Heart left ventricle (tissue), 13 donors: ENCODE measurements around the gene RGS6.

Source experiments
- CTCF ChIP-seq, 12 donors: fragments of 200-600 bp; sonication (generic) in 4 of 12; IDR thresholded peaks; one replicate each; pipeline versions ENCODE4 v1.5.0 to v1.8.0; 2018 to 2022; ENCODE audit warnings: antibody characterized with exemption in 12 of 12, mild to moderate bottlenecking in 5 of 12
- POLR2A ChIP-seq, 2 donors: fragments of 450-650 bp; IDR thresholded peaks; one replicate each; pipeline ENCODE4 v1.6.1; 2017; ENCODE audit warnings: antibody characterized with exemption in 2 of 2, mild to moderate bottlenecking in 2 of 2, moderate library complexity in 2 of 2
- donor health status: ischemic (EF 13 %, LVEDD 7.1; RV severe dilation, severe dysfunction).
- donor health status: DM: no; HTN: yes; CAD: no.
- donor health status: DM: no; HTN: no; CAD: no.
- donor health status: ischemic (EF 25% LVEDD 6.9; RV normal size, moderate dysfunction).
- donor health status: ischemic (EF 25% LVEDD 5.7; RV mildly dilated, moderate dysfunction).
- donor health status: ischemic (EF 35%, LVEDD 5.7; RV mildly dilated, moderate dysfunction).
- donor health status: nonischemic (EF 11% LVEDD 7.7; RV severe dilation, severe dysfunction).
- donor health status: DM: yes; HTN: yes; CAD: no.
- donor health status: PGD.
- donor health status: ischemic (EF 29% LVEDD 5.4; RV normal size, mild dysfunction).
- donor health status: nonischemic (EF 23%, LVEDD 6.1; RV moderate dilation, normal function).

- no peak for TF ChIP-seq CTCF (IDR thresholded peaks at IDR 0.05)
- no peak for TF ChIP-seq POLR2A (IDR thresholded peaks at IDR 0.05)
Observed at GRCh38 chr14:72567226-72567625, 635.0 kb downstream of the RGS6 start.
